HG02973 (cell line): Measurements from ENCODE around the gene SYNGAP1.
A peak's percentile ranks its signal among the peaks of the same experiment; 100 is the strongest.

Experiments used
- ATAC-seq: cut with Tn5 transposase; IDR thresholded peaks from one replicate; pipeline ENCODE4 v1.9.1; 2021; ENCODE audit warnings: moderate library complexity; ENCODE audit not compliant: unreplicated experiment

Gene SYNGAP1

DNA sequence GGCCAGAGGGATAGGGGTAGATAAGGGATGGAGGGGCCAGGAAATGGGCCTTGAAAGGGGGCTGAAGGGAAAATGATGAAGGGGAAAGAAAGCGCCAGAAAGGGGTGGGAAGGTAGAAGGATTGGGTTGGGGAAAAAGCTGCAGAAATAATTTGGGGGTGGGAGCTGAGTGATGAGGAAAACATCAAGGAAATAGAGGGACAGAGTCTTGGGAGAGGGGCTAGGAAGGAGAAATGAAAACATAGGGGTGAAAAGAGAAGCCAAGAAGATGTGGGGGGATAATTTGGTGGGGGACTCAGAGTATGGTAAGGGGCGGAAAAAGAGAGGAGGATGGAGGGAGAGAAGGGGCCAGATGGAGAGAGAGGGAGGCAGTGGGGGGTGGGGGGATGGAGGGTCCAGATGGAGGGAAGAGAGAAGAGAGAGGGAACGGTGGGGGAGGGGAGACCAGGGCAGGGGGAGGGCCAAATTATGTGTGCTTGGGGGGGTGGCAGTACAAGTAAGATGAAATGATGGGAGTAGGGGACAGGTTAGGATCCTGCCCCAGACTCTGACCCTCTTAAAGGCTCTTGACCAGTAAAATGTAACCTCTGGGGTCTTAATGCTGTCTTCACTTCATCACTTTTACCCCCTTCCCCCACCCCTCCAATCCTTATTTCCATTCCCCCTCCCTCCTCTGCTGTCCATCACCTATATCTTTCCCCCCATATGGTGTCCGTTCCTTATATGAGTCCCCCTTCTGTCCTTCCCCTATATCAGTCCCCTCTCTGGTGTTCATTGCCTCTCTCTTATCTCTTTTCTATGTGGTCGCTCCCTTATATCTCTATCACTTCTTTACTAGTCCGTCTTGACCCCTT lies 852 bp downstream of the SYNGAP1 start:
- no peak for ATAC-seq

DNA sequence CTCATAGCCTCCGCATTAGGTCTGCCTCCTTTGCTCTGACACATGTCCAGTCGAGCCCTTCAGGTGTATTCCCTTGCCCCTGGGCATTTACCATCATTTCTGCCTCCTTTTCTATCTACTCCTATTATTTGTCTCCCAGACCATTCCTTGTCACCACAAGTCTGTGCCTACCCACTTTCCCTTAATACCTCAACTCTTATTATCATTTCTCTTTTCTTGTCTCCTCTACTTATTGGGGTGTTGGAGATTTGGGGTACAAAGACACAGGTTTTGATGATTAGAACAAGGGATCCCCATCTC lies 1.4 kb downstream of the SYNGAP1 start:
- ATAC-seq = no peak

DNA sequence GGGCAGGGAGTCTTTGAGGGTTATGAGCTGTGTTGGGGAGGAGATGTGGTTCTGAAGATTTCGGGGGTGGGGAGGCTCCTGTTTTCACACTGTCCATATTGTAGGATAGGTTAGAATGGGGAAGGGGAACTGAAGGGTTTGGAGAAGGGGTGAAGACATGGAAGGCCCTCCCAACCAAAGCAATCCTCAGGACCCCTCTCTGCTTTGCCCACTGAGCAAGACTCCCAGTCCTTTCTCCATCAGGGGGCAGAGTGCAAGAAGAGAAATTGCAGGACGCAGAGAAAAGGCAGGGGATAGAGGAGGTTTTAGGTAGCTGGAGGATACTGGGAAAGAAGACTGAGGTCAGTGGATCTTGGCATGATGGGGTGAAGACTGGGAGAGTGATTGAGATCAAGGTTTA lies 3.9 kb downstream of the SYNGAP1 start:
- no peak for ATAC-seq

GRCh38 chr6:33424855-33425667 lies 5.2 kb downstream of the SYNGAP1 start:
- no peak for ATAC-seq

DNA sequence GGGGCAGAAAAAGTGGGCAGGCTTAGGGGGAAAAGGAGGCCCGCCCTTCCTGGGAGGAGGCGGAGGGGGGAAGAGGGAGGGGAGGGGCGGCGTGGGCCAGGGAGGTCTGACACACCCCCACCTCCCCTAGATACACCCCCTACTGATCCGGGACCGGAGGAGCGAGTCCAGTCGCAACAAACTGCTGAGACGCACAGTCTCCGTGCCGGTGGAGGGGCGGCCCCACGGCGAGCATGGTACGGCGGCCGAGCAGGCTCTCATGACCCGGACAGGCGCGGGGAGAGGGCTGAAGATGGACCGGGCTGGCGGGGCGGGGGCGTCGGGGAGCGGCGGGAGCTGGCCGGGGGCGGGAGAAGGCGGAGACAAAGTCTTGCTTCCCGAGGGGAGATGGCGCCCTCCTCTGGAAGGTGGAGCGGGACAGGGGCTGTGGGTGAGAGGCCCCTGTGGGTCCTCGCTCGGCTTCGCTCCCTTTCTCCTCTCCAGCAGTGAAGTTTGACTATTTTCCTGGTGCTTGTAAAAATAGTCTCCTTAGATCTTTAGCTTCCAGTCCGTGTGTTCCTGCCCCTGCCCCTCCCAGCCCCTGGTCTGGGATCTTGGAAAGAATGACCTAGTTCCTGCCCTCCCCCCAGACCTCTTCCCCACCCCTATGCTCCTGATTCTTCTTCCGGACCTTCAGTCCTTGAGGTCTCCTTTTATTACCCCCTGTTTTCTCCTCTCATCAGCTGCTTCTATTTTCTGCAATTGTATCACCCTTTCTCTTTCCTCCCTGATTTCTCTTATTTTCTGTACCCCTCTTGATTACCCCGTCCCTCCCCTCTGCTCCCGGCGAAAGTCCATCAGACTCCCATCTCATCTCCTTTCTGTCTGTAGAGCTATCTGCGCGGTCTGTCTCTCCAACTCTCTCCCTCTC lies 6.1 kb downstream of the SYNGAP1 start:
- peak; percentile 34 for ATAC-seq

GRCh38 chr6:33426590-33427511 lies 7.0 kb downstream of the SYNGAP1 start:
- no peak for ATAC-seq

DNA sequence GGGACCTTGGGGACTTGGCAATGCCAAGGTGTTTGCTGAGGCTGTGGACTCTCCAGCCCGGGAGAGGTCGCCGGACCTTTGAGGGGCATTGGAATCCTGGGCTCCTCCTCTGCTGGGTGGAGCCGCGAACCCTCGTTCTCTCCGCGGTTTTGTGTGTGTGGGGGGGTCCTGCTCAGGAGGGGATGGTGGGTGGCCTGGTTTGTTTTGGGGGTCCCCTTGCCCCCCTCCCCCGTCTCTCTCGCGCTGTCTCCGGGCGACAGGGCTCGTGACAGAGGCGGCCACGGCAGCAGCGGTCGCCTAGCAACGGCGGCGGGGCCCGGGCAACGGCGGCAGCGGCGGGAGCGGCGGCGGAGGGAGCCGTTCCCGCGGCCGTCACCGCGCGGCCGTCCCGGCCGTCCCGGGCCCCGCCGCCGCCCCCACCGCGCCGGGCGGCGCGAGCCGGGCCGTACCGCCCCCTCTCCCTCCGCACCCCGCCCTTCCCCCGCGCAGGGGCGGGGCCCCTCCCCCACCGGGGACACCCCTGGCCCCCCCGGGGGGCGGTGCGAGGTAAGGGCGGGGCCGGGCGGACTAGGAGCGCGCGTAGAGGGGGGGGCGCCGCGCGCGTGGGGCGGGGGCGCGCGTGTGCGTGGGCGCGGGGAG lies 7.8 kb downstream of the SYNGAP1 start:
- no peak for ATAC-seq

GRCh38 chr6:33428224-33428965 lies 8.5 kb downstream of the SYNGAP1 start:
- ATAC-seq = no peak

GRCh38 chr6:33428966-33429749 lies 9.3 kb downstream of the SYNGAP1 start:
- ATAC-seq = no peak

DNA sequence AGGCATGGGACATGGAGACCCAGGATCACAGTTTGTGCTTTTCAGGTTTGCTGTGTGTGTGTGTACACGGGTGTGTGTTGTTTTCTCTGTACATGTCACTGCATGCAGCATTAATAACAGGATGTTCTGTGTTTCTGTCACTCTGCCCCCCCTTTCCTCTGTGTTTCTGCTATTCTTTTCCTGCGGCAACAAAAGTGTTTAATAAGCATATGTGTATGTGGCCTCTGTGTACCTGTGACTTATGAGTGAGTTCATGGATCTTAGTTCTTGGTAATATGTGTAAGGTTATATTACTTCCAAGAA lies 9.8 kb downstream of the SYNGAP1 start:
- ATAC-seq = no peak

- no peak for ATAC-seq
These were observed 10.5 kb downstream of the SYNGAP1 start for GRCh38 chr6:33430334-33430733.

GRCh38 chr6:33430991-33431879 lies 11.4 kb downstream of the SYNGAP1 start:
- ATAC-seq = no peak

DNA sequence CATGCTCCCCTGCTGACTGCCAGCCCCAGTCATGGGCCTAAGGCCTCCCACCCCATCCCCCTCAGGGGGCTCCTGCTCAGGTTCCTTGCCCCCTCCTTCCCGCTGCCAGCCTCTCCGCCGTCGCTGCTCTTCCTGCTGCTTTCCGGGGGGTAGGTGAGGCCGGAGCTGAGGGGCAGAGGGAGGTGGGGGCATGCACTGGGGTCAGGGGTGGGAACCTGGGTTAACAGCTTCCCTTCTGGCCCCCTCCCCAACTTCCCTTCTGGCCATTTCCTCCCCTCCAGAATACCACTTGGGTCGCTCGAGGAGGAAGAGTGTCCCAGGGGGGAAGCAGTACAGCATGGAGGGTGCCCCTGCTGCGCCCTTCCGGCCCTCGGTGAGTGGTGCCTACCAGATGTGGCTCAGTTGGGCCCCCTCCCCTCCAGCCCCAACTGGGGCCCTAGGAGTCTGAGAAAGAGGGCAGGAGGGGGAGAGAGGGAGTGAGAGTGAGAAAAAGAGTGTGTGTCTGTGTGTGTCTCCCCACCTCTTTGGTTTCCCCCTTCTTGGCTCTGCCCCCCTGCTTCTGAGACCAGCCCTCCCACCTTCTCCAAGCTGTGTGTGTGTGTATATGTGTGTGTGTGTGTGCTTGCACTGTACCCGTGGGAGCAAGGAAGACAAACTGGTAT lies 12.1 kb downstream of the SYNGAP1 start:
- no peak for ATAC-seq

GRCh38 chr6:33432546-33432945 lies 12.7 kb downstream of the SYNGAP1 start:
- ATAC-seq = no peak

DNA sequence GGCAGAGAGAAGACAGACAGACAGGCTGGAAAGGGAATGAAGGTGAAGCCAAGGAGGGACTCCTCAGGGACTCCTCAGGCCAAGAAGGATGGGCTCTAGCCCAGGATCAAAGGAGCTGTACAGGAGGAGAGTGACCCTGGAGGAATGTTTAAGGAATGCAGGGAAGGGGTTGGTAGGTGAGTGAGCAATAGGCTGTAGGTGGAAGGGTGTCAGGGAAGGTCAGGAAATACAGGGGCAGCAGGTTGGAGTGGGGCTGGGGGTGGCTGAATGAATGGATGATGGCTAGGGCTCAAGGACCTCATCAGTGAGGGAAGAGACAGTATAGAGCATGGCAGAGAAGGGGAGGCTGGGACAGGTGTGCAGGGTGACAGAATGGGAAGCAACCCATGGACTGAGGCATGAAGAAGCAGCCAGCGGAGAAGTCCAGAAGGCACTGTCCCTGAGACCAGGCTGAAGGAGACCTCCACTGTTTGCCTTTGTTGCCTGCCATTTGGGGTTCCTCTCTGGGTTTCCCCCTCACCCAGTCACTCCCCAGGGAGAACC lies 13.2 kb downstream of the SYNGAP1 start:
- ATAC-seq = no peak

DNA sequence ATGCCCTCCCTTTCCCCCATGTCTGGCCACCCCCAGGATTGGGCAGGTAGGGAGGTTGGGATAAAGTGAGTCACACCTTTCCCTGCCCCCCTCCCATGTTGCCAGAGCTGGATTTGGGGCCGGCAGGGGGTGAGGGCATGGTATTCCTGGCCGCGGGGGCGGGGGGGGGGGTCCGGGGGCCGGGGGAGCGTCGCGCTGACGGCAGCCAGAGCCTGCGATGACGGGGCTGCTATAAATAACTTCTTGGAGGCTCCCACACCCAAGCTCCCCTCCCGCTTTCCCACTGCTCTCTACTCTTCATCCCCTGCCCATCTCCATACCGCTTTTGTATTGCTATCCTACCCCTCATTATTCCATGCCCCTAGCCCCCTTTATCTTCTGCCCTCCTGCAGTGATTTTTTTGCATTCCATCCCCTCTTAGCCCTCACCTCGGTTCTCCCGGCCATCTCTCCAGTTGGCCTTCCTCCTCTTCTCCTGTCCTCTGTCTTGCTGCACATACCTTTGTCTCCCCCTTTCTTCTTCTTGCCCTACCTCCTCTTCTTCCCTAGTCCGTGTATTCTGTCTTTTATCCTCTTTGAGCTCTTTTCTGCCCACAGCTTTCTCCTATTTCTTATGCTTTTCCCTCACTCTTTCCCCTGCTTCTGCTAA lies 13.8 kb downstream of the SYNGAP1 start:
- ATAC-seq = no peak
